Measurements from ENCODE around the gene ERFE. TPM values are rescaled to one million over a fixed set of nuclear protein-coding genes. Genes with fewer than 3 reads are reported as not detected.
A peak's percentile ranks its signal among the peaks of the same experiment; 100 is the strongest.

The ERFE gene
- total and polyA plus RNA-seq, 10 of the 15 experiments (the other 5 are each of a cell fraction or from before 2014, with no cell fraction given): not detected

DNA sequence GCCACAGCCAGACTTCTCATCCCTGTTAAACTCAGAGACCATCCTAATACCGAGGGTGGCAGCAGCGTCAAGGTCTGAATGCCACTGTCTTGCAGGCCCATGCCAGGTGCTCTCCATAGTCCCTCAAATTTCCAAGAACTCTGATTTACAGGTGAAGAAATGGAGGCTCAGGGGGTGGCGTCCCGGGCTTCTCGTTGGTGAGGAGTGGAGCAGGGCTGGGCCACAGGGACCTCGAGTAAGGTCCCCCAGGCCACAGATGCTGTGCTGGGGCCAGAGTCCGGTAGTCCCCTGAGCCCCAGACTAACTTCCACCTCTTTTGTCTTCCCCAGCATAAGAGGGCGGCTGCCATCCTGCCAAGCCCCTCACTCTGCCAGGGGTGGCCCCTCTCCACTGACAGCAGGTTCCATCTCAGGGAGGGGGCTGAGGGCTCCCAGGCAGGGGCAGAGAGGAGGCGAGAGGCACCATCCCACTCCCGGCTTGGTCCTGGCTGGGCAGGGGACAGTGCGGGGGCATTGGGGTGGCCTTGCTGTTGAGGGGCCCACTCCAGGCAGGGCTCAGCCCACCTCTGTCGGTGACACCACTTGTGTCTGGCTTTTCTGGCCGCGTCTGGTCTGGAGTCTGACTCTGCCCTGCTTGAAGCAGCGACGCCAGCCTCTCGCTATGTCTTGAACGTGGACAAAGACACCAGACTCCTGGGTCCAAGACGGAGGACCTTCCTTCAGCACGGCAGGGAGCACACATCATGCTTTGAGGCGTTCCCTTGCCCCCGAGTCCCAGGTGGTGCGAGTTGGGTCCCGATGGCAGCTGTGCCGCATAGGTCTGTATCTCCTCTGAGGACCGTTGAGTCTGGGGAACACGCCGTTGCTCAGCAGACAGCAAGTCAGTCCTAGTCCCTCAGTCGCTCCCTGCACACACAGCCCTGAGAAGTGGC lies 36.2 kb upstream of the ERFE start:
- H3K9ac ChIP-seq (ENCODE audit: control insufficient read depth, insufficient read depth, low read length): no peak overlapping the region
- H3K4me3 ChIP-seq: no peak overlapping the region
- 64% methylated on average over 29 of the region's 29 CpGs for WGBS (ENCODE audit: insufficient coverage, insufficient replicate concordance, low lambda C conversion rate, missing lambda C conversion rate)
- intact Hi-C loops (cut with micrococcal nuclease; ENCODE audit: unreplicated experiment) (no loop called here), in situ Hi-C loops (cut with MboI) (no loop called here)
- no peak overlapping the region for H2AFZ ChIP-seq (ENCODE audit: control insufficient read depth, low read depth, low read length)
- no peaks in the 10 kb centered on the region for H3K4me1 ChIP-seq (ENCODE audit: control insufficient read depth, insufficient read depth, low read length)
- H3K27me3 ChIP-seq (replicated peaks in 1 of 2; ENCODE audit: control insufficient read depth in 2 of 2, insufficient read depth in 2 of 2, low read length in 1 of 2): no peaks in the 10 kb centered on the region
- H4K20me1 ChIP-seq (ENCODE audit: control insufficient read depth, insufficient read depth): no peaks in the 10 kb centered on the region
- TF ChIP-seq POLR2AphosphoS2 (IDR thresholded peaks at IDR 0.05; ENCODE audit: low read depth, low read length) (no peak), SUPT20H (IDR thresholded peaks at IDR 0.05; ENCODE audit: borderline replicate concordance, control insufficient read depth, low read depth, low read length) (no peak), ETV6 (conservative IDR thresholded peaks at IDR 0.05 in 1 of 2, IDR thresholded peaks at IDR 0.05 in 1 of 2; ENCODE audit: borderline replicate concordance in 1 of 2, low read depth in 1 of 2) (no peak), EED (IDR thresholded peaks at IDR 0.05; ENCODE audit: low read depth) (no peak), MYB (IDR thresholded peaks at IDR 0.05; ENCODE audit: borderline replicate concordance, low read depth, low read length) (no peak), SREBF1 (IDR thresholded peaks at IDR 0.05; ENCODE audit: low read length) (no peak), WRNIP1 (IDR thresholded peaks at IDR 0.05; ENCODE audit: borderline replicate concordance, low read depth, low read length) (no peak), IKZF1 (conservative IDR thresholded peaks at IDR 0.05) (no peak), RFX5 (IDR thresholded peaks at IDR 0.05; ENCODE audit: low read depth, low read length) (no peak), MYC (IDR thresholded peaks at IDR 0.05; ENCODE audit: insufficient read depth, insufficient read length, insufficient replicate concordance, low read length, severe bottlenecking) (no peak), POU2F2 (IDR thresholded peaks at IDR 0.05; ENCODE audit: borderline replicate concordance, low read depth, low read length) (no peak), HDAC2 (IDR thresholded peaks at IDR 0.05) (no peak), KDM1A (IDR thresholded peaks at IDR 0.05; ENCODE audit: borderline replicate concordance) (no peak), NR2F1 (conservative IDR thresholded peaks at IDR 0.05) (no peak), BHLHE40 (IDR thresholded peaks at IDR 0.05; ENCODE audit: borderline replicate concordance in 1 of 2, low read depth in 2 of 2, low read length in 1 of 2) (no peak)
- TF ChIP-seq, protein P1, sequence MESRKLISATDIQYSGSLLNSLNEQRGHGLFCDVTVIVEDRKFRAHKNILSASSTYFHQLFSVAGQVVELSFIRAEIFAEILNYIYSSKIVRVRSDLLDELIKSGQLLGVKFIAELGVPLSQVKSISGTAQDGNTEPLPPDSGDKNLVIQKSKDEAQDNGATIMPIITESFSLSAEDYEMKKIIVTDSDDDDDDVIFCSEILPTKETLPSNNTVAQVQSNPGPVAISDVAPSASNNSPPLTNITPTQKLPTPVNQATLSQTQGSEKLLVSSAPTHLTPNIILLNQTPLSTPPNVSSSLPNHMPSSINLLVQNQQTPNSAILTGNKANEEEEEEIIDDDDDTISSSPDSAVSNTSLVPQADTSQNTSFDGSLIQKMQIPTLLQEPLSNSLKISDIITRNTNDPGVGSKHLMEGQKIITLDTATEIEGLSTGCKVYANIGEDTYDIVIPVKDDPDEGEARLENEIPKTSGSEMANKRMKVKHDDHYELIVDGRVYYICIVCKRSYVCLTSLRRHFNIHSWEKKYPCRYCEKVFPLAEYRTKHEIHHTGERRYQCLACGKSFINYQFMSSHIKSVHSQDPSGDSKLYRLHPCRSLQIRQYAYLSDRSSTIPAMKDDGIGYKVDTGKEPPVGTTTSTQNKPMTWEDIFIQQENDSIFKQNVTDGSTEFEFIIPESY (IDR thresholded peaks at IDR 0.05): no peak
- TF ChIP-seq, protein P2, sequence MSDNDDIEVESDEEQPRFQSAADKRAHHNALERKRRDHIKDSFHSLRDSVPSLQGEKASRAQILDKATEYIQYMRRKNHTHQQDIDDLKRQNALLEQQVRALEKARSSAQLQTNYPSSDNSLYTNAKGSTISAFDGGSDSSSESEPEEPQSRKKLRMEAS (IDR thresholded peaks at IDR 0.05; ENCODE audit: low read depth, low read length): no peak
- ChIA-PET RAD21 (ENCODE audit: unreplicated experiment) (no interaction called here), CTCF (no interaction called here), SMC1A (ENCODE audit: uncharacterized antibody, unreplicated experiment) (no interaction called here), POLR2A (no interaction called here)
- H3K9me3 ChIP-seq (replicated peaks; ENCODE audit: control insufficient read depth, insufficient read depth, low read length): peaks cover 4% of the 10 kb centered on the region; the same call in 2 of the 3 replicates
- H3K36me3 ChIP-seq (ENCODE audit: control insufficient read depth in 2 of 2, insufficient read depth in 2 of 2, low read length in 1 of 2): no peaks in the 10 kb centered on the region
- H3K4me2 ChIP-seq (ENCODE audit: control insufficient read depth, insufficient read depth): no peak overlapping the region
- no peak overlapping the region for H3K27ac ChIP-seq (ENCODE audit: control insufficient read depth, insufficient read depth)
- no peak for ATAC-seq
- no peaks in the 10 kb centered on the region for H3K79me2 ChIP-seq (ENCODE audit: control insufficient read depth, insufficient read depth, low read length)
- no TSS peak for BruUV-seq (replicated peaks)
- no peak for DNase-seq (ENCODE audit: low read depth, low spot score)
- FAIRE-seq: peak; percentile 13

Data from GM12878 (cell line).